ENCODE data around the gene TNFRSF9. TPM values are rescaled to one million over a fixed set of nuclear protein-coding genes. Genes with fewer than 3 reads are reported as not detected.

The TNFRSF9 gene
- total and polyA plus RNA-seq, 2 donors (not counting 3 experiments of a cell fraction or from before 2014, with no cell fraction given): 0.15 to 0.22 TPM

DNA sequence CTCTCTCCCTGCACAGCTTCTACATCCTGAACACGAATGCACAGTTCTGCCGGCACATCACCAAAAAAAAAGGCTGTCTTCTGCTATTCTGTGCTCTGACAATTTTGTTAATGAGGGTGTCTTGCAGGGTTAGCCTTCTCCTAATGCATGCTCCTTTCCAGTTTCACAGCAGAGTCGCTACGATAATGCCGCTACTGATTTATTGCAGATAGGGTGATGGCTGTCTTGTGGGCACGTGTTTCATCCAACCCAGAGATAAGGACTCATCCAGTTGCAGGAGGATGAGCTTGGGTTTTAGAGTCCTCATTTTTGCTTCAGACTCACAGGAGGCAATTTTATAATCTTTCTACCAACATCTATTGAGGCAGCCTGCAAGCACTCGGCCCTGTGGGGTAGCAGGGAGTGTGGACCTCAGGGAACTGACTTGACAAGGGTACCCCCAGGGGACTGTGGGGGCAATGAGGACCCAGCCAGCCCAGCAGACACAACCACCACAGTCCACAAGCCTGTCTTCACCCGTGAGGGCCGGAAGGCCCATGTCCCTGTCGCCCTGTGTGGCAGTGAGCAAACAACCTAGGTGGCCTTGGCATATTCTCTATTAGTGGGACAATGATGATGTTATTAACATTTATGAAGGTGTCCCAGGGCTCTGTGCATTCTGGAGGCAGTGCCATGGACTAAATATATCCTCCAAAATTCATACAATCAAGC lies 72.4 kb downstream of the TNFRSF9 start:
- CTCF ChIA-PET: no interaction called here
- dilution Hi-C loops (cut with MboI; ENCODE audit: extremely low pct_ligation_motif_present, low sequenced_read_pairs): no loop called here
- Histone ChIP-seq H4K20me1 (replicated peaks; ENCODE audit: control insufficient read depth, extremely low read depth, insufficient read depth, low read length) (no peaks in the 10 kb centered on the region), H3K27me3 (ENCODE audit: control insufficient read depth in 2 of 2, insufficient read depth in 2 of 2, low read length in 2 of 2) (no peaks in the 10 kb centered on the region), H3K9ac (replicated peaks; ENCODE audit: extremely low read depth, insufficient read depth, low read length) (no peak overlapping the region), H3K36me3 (ENCODE audit: control insufficient read depth in 2 of 2, extremely low read depth in 1 of 2, insufficient read depth in 2 of 2, low read length in 2 of 2) (no peaks in the 10 kb centered on the region), H3K79me2 (ENCODE audit: control insufficient read depth, insufficient read depth, low read length) (no peaks in the 10 kb centered on the region), H3K4me1 (ENCODE audit: control insufficient read depth, extremely low read depth, insufficient read depth, low read length) (no peaks in the 10 kb centered on the region), H3K9me3 (replicated peaks; ENCODE audit: control insufficient read depth, insufficient read depth, low read length) (no peaks in the 10 kb centered on the region), H3K4me2 (ENCODE audit: insufficient read depth, low read length) (no peak overlapping the region), H2AFZ (ENCODE audit: low read depth, low read length) (no peak overlapping the region), H3K4me3 (replicated peaks in 1 of 3; ENCODE audit: insufficient read depth in 1 of 3, low read depth in 1 of 3, low read length in 3 of 3) (no peak overlapping the region), H3K9me1 (replicated peaks; ENCODE audit: control insufficient read depth, extremely low read depth, insufficient read depth, low read length) (no peaks in the 10 kb centered on the region), H3K27ac (ENCODE audit: insufficient read depth, low read depth, low read length) (no peak overlapping the region)
- no peak for FAIRE-seq
- TF ChIP-seq, protein P1, sequence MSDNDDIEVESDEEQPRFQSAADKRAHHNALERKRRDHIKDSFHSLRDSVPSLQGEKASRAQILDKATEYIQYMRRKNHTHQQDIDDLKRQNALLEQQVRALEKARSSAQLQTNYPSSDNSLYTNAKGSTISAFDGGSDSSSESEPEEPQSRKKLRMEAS (IDR thresholded peaks at IDR 0.05; ENCODE audit: insufficient read depth, insufficient read length): no peak
- no peak for TF ChIP-seq POLR2A (IDR thresholded peaks at IDR 0.05; ENCODE audit: low read depth, low read length)
- no peak for TF ChIP-seq FOS (IDR thresholded peaks at IDR 0.05; ENCODE audit: borderline replicate concordance, insufficient read depth, low read length)
- no peak for TF ChIP-seq MYC (IDR thresholded peaks at IDR 0.05; ENCODE audit: low read depth, low read length)
- no peak for DNase-seq (ENCODE audit: low read depth, low spot score)
- no TSS peak for BruUV-seq (replicated peaks)
- intact Hi-C loops (cut with micrococcal nuclease): no loop called here
- POLR2A ChIA-PET: no interaction called here

DNA sequence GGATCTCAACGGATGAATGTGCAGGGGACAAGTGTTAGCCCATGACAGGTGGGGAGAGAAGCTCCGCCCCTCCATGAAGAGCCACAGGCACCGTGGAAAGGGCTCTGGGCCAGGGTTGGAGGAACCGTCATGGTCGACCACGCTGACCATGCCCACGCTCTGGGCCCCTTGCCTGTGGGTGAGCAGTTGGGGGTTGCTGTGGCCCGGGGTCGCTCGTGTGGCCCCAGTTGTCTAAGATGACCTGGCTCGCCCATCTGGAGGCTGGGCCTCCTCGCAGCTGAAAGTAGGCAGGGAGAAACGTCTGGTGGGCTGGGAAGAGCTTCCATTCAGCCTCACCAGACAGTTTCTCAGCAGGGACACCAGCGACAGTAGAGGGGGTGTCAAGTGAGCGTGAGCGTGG lies 74.7 kb downstream of the TNFRSF9 start:
- Histone ChIP-seq H4K20me1 (replicated peaks; ENCODE audit: control insufficient read depth, extremely low read depth, insufficient read depth, low read length) (no peaks in the 10 kb centered on the region), H3K9ac (replicated peaks; ENCODE audit: extremely low read depth, insufficient read depth, low read length) (no peak overlapping the region), H3K9me1 (replicated peaks; ENCODE audit: control insufficient read depth, extremely low read depth, insufficient read depth, low read length) (no peaks in the 10 kb centered on the region), H3K4me1 (ENCODE audit: control insufficient read depth, extremely low read depth, insufficient read depth, low read length) (no peaks in the 10 kb centered on the region), H3K4me2 (ENCODE audit: insufficient read depth, low read length) (no peak overlapping the region), H3K27ac (ENCODE audit: insufficient read depth, low read depth, low read length) (no peak overlapping the region), H3K36me3 (ENCODE audit: control insufficient read depth in 2 of 2, extremely low read depth in 1 of 2, insufficient read depth in 2 of 2, low read length in 2 of 2) (no peaks in the 10 kb centered on the region), H3K79me2 (ENCODE audit: control insufficient read depth, insufficient read depth, low read length) (no peaks in the 10 kb centered on the region), H3K9me3 (replicated peaks; ENCODE audit: control insufficient read depth, insufficient read depth, low read length) (no peaks in the 10 kb centered on the region), H3K27me3 (ENCODE audit: control insufficient read depth in 2 of 2, insufficient read depth in 2 of 2, low read length in 2 of 2) (no peaks in the 10 kb centered on the region), H2AFZ (ENCODE audit: low read depth, low read length) (no peak overlapping the region), H3K4me3 (replicated peaks in 1 of 3; ENCODE audit: insufficient read depth in 1 of 3, low read depth in 1 of 3, low read length in 3 of 3) (no peak overlapping the region)
- ChIA-PET CTCF (no interaction called here), POLR2A (no interaction called here)
- BruUV-seq (replicated peaks): no TSS peak
- dilution Hi-C loops (cut with MboI; ENCODE audit: extremely low pct_ligation_motif_present, low sequenced_read_pairs) (no loop called here), intact Hi-C loops (cut with micrococcal nuclease) (no loop called here)
- TF ChIP-seq POLR2A (IDR thresholded peaks at IDR 0.05; ENCODE audit: low read depth, low read length) (no peak), EZH2 (IDR thresholded peaks at IDR 0.05; ENCODE audit: borderline replicate concordance, low read depth, low read length, severe bottlenecking) (no peak), JUN (IDR thresholded peaks at IDR 0.05; ENCODE audit: borderline replicate concordance, insufficient read depth, insufficient read length, low read depth) (no peak), MYC (IDR thresholded peaks at IDR 0.05; ENCODE audit: low read depth, low read length) (no peak), GATA2 (IDR thresholded peaks at IDR 0.05; ENCODE audit: insufficient read depth, insufficient read length, low read depth, low read length) (no peak), POLR2AphosphoS5 (IDR thresholded peaks at IDR 0.05; ENCODE audit: insufficient read depth, low read depth, low read length) (no peak), FOS (IDR thresholded peaks at IDR 0.05; ENCODE audit: borderline replicate concordance, insufficient read depth, low read length) (no peak)
- TF ChIP-seq, protein P2, sequence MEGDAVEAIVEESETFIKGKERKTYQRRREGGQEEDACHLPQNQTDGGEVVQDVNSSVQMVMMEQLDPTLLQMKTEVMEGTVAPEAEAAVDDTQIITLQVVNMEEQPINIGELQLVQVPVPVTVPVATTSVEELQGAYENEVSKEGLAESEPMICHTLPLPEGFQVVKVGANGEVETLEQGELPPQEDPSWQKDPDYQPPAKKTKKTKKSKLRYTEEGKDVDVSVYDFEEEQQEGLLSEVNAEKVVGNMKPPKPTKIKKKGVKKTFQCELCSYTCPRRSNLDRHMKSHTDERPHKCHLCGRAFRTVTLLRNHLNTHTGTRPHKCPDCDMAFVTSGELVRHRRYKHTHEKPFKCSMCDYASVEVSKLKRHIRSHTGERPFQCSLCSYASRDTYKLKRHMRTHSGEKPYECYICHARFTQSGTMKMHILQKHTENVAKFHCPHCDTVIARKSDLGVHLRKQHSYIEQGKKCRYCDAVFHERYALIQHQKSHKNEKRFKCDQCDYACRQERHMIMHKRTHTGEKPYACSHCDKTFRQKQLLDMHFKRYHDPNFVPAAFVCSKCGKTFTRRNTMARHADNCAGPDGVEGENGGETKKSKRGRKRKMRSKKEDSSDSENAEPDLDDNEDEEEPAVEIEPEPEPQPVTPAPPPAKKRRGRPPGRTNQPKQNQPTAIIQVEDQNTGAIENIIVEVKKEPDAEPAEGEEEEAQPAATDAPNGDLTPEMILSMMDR (IDR thresholded peaks at IDR 0.05; ENCODE audit: extremely low read depth in 1 of 2, insufficient read depth in 1 of 2, low read depth in 1 of 2, low read length in 2 of 2): no peak
- TF ChIP-seq, protein P1 (IDR thresholded peaks at IDR 0.05; ENCODE audit: insufficient read depth, insufficient read length): no peak
- no peak for FAIRE-seq
- no peak for DNase-seq (ENCODE audit: low read depth, low spot score)
